HG03060 (cell line): Measurements from ENCODE around the gene IGF1R.
A peak's percentile ranks its signal among the peaks of the same experiment; 100 is the strongest.

Experiments used
- ATAC-seq: cut with Tn5 transposase; IDR thresholded peaks from one replicate; pipeline ENCODE4 v1.9.1; 2021; ENCODE audit warnings: low read depth, moderate number of reproducible peaks; ENCODE audit not compliant: unreplicated experiment

The IGF1R gene

DNA sequence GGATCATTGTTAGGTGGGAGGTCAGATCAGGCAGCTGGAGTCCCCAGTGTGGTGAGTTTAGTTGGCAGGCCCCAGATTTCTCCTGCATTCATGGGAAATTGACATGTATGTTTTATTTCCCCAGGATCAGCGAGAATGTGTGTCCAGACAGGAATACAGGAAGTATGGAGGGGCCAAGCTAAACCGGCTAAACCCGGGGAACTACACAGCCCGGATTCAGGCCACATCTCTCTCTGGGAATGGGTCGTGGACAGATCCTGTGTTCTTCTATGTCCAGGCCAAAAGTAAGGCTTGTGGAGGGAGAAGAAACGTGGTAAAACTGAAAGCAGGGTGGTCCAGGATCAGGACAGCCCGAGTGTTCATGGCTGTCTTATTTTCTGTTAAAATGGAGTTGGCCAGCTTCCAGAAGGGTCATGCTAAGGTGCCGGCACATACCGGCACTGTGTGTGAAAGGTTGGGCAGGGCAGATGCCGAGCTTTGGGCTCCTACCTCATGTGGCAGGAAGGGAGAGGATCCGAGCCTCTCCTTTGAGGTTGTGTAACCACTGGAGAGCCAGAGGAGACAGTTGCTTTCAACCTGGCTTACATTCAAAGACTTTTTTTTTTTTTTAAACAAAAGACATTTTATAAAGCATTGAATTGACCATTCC is 276.2 kb downstream of the IGF1R start:
- ATAC-seq = no peak

DNA sequence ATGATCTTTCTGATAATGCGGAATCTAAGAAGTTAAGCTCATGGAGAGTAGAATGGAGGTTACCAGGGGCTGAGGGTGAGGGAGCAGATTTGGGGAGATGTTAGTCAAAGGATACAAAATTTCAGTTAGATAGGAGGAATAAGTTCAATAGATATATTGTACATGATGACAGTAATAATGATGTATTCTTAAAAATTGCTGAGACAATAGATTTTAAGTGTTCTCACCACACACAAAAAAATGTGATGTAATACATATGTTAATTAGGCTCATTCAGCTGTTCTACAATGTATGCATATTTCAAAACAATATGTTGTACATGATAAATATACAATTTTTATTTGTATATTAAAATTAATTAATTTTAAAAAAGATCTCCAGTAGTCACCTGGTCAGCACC is 277.9 kb downstream of the IGF1R start:
- ATAC-seq = no peak

DNA sequence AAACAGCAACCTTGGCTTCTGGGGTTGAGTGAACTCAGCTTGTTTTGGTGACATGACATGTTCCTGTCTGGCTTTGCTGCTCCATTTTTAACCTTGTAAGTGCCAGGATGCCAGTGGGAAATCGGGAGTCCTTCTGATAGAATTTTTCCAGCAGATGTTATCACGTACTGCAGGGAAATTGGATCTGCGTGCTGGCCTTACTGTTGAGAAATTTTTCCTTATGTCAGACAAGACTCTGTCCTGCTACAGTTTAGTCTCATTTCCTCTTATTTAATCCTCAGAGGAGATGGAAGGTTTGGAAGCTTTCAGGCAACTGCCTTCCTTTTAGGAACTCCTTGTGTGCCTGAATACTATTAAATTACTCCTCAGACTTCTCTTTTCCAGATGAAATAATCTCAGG is 278.7 kb downstream of the IGF1R start:
- ATAC-seq = no peak

DNA sequence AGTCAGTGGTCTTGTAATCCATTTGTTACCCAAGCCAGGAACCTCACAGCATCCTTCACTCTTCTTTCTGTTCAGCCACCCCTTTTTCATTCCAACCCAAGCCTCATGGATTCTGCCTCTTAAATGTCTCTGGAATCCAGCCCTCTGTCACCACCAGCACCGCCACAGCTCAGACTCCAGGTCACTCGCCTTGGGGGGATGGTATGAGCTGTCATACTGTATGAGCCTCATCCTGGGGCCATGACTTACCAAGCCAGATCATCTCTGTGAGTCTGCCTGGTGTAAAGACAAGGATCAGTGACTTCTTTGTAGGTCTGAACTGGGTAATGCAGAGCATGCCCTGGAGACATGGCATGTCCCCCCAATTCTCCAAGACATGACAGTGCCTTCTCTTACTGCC is 279.7 kb downstream of the IGF1R start:
- no peak for ATAC-seq

DNA sequence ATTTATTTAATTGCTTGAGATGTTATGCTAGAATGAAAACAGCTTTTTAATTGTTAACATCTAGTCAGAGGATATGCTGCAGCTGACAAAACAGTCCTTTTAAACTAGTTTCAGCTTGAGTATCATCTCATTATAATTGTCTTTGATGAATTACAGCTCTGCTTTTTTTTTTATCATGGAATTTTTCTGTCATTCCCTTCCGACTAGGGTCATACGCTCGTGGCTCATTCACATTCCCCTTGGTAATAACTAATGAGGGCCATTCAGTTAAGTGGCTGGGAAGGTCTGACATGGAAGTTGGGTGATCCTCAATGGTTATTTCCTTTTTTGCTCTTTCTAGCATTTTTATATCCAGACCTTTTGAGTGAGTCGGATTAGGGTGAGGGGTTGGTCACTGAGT is 282.2 kb downstream of the IGF1R start:
- ATAC-seq = no peak

DNA sequence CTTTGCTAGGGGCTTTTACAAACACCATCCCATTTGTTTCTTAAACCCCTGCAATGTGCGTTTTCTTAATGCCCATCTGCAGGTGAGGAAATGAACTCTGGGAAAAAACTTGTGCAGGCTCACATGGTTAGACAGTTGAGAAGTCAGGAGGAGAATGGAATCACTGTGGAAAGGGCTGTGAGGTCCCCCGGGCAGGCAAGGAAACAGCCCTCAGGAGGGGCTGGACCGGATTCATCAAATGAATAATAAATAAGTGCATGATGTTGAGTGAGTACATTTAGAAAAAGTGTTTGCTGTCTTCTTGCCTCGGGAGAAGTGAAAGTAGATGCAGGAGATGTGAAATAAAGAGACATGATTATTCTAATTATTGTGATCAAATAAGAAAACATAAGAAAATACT is 282.7 kb downstream of the IGF1R start:
- ATAC-seq = no peak

- ATAC-seq = no peak
Measured at GRCh38 chr15:98933406-98933805, 285.1 kb downstream of the IGF1R start.

GRCh38 chr15:98935736-98936135 is 287.4 kb downstream of the IGF1R start:
- ATAC-seq = no peak

- ATAC-seq = peak; percentile 59
Measured at GRCh38 chr15:98937413-98938104, 289.2 kb downstream of the IGF1R start.

DNA sequence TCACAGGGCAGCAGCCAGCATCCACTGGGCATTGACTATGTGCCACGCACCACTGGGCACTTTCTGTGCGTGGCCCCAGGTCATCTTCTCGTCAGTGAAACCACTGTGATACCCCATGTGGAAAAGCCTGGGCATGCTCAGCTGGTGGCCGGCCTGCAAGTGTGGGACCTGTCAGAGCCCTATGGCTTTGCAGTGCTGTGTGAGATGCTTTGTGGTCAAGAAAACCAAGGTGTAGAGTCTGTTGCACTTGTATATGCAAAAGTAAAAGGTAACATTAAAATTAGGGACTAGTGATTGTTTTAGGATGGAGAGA is 289.7 kb downstream of the IGF1R start:
- ATAC-seq = peak; percentile 34

GRCh38 chr15:98938799-98939198 is 290.5 kb downstream of the IGF1R start:
- ATAC-seq = no peak

GRCh38 chr15:98939311-98940080 is 291.2 kb downstream of the IGF1R start:
- no peak for ATAC-seq

- no peak for ATAC-seq
Measured at GRCh38 chr15:98941595-98942255, 293.4 kb downstream of the IGF1R start.

DNA sequence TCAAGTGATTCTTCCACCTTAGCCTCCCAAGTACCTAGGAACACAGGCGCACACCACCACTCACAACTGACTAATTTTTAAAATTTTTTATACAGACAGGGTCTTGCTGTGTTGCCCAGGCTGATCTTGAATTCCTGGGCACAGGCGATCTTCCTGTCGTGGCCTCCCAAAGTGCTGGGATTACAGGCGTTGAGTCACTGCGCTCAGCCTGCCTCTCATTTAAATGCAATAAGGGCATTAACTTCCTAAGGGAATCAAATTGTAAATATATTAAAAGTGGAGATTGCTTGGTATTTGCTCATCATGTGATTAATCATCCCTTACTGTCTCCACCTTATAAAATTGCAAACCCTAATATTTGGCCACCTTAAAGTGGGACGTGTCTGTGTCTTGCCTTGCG is 294.1 kb downstream of the IGF1R start:
- ATAC-seq = no peak

DNA sequence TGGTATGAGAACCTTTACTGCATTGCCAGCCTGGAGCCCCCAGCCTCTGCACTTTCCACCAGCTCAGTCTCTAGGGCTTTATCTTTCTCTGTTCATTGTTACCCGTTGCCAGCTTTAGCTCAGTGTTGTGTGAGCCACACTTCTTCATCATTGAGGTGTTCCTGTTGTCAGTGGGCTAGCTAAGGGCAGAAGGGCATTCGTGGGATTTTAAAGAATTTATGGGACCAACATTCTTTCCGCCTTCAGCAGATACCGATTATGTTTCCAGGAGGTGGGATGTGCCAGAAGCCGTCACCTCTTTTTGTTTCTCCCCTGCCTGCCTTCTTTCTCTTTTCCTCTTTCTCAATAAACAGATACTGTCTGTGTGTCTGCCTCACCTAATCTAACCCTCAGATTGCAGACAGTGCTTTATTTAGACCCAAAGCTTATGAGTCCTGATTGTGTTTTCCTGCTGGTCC is 294.7 kb downstream of the IGF1R start:
- no peak for ATAC-seq

DNA sequence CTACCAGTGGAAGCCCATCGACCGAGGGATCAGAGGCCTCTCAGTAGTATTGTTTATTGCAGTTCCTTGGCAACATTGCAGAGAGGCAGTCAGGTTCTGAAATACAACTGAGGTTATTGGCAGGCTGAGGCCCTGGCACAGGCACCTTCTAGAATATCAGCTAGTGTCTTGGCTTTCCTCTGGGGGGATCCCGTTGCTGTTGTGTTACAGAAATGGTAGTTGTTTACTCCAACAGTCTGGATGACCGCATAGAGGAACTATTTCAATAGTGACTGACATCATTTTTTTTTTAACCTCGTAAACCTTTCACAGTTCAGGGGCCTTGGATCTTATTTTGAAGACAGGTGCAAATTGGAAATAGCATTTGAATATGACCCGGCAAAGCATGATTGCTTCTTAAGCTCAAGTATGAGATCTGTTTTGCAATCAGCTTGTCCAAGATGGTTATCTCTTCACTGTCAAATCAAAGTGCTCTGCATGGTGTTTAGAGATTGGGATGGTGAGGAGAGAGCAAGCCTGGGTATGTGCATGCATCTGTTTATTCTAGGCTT is 295.3 kb downstream of the IGF1R start:
- no peak for ATAC-seq

- ATAC-seq = no peak
Measured at GRCh38 chr15:98946301-98947255, 298.2 kb downstream of the IGF1R start.

DNA sequence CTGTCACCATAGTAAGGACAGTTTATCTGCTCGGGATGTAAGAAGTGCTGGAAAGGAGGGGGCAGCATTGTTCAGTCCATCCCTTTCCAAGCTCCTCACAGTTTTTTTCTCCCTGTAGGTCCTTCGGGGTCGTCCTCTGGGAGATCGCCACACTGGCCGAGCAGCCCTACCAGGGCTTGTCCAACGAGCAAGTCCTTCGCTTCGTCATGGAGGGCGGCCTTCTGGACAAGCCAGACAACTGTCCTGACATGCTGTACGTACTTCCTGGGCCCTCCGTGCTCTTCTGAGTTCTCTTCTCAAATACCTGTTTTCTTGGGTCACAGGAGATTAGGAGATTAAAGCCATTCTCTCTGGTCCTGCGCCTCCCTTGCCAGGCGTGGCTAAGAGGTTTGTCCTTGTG is 300.1 kb downstream of the IGF1R start:
- ATAC-seq = no peak

GRCh38 chr15:98948941-98949340 is 300.6 kb downstream of the IGF1R start:
- no peak for ATAC-seq

DNA sequence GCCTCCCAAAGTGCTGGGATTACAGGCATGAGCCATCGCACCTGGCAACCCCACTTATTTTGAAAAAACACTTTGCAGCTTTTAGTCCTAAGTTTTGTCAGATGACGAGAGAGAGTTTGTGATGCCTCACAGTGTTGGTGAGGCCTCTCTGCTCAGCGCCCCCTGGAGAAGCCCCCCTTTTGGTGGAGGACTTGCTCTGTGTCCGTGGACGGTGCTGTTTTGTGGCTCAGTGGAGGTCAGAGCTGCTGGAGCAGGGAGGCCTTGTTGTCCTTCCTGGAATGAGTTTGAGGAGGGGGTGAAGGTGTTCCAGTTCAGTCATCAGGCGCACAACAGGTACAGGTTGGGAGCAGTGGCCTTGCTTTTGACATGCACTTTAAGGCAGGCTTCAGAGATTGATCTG is 301.3 kb downstream of the IGF1R start:
- no peak for ATAC-seq
